Measurements from ENCODE around the gene TUBB1.

The TUBB1 gene

DNA sequence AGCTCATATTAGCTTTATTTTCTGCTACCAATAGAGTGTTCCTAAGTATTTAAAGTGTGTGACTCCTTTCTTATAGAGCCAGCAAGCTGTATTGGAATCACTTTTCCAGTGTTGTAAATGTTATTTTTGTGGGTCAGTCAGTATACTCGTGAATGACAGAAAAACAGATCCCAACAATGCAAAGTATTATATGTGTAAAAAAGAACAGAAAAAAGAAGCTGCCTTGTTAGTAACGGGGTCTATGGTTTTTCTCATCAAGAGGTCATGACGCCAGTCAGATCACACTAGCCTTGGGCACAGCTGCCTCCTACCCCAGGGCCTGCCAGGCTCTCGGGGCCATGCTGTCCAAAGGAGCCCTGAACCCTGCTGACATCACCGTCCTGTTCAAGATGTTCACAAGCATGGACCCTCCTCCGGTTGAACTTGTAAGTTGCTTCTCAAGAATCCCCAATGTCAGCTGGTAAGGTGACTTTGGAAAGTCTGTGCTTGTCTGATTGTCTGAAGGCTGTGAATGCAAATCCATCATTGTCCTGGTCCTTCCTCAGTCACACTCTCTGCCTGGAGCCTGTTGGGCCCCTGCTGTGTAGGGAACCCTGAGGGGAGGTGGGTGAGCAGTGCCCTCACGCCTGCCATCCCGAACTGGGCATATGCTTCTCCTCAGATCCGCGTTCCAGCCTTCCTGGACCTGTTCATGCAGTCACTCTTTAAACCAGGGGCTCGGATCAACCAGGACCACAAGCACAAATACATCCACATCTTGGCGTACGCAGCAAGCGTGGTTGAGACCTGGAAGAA lies 28.4 kb upstream of the TUBB1 start:
- no peak for DNase-seq

DNA sequence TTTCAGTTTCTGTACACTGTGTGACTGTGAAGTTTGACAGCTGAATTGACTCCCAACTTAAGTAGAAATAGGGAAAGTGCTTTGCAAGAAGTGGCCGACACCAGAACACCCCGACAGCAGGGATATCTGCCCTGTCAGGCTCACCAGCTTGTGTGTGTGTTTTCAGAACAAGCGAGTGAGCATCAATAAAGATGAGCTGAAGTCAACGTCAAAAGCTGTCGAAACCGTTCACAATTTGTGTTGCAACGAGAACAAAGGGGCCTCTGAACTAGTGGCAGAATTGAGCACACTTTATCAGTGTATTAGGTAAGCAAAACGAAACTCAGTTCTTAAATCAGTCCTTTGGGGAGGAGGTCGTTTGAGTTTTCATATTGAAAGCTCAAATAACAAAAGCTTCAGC lies 27.5 kb upstream of the TUBB1 start:
- no peak for DNase-seq

DNA sequence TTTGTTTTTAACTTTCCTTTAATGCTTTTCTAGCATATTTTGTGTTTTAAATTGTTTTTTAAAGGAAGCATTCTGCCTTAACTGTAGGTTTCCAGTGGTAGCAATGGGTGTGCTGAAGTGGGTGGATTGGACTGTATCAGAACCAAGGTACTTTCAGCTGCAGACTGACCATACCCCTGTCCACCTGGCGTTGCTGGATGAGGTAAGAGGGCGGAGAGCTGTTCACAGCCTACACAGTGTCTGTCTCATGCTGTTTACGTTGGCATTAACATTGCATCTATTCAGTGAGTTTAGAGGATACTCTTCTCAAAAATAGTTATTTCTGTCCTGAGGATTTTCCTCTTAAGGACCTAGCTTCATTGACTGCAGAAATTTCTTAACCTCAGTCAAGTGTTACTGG lies 26.3 kb upstream of the TUBB1 start:
- DNase-seq = no peak

DNA sequence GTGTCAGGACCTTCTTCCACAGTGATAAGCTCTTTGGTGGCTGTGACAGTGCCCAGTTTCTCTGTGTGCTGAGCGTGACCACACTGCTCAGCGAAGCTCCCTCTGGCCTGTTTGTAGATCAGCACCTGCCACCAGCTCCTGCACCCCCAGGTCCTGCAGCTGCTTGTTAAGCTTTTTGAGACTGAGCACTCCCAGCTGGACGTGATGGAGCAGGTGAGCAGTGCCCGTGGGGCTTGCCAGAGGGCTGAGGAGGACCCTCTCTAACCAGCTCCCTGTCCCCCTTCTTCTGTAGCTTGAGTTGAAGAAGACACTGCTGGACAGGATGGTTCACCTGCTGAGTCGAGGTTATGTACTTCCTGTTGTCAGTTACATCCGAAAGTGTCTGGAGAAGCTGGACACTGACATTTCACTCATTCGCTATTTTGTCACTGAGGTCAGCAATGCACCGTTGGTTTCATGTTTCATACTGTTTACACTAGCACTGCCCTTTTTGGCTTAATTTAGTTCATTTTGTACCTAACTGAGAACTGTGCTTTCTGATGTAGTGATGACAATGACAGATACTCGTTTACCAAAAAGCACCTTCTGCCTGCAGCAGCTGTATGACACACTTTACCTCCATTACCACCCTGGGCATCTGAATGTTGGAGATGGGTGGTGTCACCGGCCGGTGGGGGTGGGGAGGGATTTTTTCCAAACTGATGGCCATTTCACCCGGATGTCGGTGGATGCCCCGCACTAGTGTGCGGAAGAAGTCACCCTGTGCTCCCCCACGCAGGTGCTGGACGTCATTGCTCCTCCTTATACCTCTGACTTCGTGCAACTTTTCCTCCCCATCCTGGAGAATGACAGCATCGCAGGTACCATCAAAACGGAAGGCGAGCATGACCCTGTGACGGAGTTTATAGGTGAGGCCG lies 25.6 kb upstream of the TUBB1 start:
- DNase-seq = no peak

DNA sequence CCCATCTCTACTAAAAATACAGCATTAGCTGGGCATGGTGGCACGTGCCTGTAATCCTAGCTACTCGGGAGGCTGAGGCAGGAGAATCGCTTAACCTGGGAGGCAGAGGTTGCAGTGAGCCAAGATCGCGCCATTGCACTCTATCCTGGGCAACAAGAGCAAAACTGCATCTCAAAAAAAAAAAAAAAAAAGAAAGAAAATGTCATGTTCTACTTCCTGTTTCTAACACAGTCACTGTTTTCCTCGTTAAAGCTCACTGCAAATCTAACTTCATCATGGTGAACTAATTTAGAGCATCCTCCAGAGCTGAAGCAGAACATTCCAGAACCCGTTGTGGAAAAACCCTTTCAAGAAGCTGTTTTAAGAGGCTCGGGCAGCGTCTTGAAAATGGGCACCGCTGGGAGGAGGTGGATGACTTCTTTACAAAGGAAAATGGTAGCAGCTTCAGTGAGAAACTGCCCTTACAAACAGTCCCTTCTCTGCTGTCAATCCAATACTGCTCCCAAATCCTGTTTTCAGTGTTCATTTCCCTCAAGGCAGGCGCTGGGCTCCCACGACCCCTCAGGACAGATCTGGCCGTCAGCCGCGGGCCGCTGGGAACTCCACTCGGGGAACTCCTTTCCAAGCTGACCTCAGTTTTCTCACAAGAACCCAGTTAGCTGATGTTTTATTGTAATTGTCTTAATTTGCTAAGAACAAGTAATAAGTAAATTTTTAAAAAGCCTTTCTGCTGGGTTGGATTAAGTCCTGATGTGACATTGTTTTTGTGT lies 24.7 kb upstream of the TUBB1 start:
- DNase-seq = no peak

DNA sequence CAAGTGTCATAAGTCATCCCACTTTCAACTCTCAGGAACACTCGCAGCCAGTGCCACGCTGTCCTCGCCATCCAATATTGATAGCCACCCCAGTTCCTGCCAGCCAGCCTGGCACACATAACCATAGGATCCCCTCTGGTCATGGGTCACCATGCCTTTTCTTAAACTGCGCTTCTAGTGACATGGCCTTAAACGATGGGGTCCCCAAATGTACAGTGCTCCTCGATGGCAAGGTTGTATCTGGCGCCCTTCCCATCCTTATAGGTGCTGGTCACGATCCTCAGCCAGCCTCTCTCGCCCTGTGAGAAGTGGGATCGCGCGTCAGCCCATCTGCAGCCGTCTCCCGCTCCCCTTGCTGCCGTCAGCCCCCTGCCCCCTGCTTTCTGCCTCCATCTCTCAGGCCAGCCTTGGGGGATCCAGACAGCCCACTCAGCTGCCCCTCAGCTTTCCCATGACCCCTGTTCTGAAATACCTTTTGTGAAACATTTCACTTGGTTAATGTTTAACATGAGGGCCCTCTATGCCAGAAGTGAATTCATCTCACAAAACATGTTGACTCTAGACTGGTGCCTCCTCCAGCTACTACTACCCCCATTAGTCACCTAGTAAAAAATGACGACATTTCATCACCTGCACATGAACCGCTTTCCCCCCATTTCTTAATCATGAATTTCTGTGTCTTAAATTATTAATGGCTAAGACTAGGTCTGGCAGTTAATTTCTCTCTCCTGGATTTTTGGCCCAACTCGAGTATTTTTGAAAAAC lies 23.6 kb upstream of the TUBB1 start:
- DNase-seq = no peak

DNA sequence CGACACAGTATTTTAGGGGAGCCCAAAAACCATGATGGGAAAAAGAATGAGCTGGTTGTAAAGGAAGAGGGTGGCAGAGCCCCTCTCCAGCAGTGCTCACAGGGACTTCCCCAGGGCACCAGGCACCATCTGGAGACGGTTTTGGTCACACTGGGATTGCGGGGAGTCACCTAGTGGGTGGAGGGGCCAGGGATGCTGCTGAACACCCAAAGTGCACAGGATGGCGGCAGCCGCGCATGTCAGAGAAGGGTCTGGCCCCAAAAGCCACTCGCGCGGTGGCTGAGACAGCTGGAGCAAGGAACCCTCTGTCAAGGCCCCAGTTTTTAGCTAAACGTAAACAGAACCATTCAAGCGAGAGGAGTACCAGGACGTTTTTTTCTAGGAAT lies 23.0 kb upstream of the TUBB1 start:
- DNase-seq = no peak

DNA sequence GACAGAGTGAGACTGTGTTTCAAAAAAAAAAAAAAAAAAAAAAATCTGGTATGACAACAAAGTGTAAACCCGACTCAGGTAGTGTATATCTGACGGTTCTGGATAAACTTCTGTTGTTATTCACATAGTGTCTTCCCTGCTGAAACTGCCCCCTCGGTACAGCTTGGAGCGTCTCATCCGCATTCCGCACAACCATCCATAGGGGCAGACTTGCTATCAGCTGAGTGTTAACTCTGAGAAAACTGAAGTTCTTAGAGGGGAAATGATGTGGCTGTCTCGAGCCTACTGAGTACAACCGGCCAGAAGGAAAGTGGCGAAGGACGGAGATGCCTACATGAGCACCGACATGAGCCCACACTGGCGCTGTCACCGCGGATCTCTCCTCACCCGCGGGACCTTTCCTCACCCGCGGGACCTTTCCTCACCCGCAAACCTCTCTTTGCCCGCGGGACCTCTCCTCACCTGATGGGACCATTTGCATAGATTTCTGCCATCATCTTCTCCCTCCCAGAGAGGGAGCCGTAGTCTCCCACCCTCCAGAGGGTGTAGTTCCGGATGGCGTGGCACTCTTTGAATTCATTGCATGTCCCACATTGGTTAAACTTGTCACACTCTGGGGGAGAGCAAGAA lies 22.0 kb upstream of the TUBB1 start:
- no peak for DNase-seq

DNA sequence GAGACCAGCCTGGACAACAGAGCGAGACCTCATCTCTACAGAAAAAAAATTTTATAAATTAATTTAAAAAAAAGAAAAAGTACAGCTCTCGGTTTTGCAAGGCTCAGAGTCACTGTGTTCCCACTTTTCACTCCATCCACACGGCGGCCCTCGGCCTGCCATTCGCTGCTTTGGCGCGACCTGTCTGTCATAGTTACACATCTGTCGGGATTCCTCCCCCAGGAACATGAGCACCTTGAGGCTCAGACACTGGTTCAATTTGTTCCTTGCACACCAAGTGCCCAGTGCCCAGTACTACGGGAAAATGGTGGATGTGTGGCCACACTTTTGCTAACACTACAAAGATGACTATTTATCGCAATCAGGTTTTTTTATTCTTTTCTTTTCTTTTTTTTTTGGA lies 20.6 kb upstream of the TUBB1 start:
- DNase-seq = no peak

DNA sequence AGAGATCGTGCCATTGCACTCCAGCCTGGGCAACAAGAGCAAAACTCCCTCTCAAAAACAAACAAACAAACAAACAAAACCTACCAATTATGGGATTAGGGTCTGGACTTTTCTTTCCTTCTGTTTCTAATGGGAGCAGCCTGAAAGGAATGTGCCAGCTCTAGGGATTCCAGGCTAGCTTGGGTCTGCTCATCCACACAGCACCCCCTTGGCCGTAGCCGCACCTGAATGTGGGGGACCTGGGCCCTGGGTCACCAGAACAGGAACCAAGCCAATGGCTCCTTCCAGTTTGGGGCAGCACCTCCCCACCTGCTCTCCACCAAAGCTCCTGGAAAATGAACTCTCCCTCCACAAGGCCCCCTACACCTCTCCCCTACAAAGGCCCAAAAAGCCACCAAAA lies 18.9 kb upstream of the TUBB1 start:
- no peak for DNase-seq

DNA sequence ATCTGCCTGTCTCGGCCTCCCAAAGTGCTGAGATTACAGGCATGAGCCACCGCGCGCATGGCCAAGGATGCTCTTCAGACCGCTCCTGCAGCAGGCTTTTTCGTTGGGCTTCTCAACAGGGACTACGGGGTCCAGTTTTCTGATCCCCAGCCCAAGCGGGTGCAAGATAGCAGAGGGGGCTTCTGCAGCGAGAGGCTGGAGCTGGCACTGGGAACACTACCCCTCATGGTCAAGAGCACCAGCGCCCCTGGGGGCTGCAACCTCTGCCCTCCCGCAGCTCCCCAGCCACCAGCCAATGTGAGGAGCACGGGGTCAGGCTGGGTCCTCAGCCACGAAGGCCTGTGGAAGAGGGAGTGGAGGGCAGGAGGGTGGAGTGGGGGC lies 18.2 kb upstream of the TUBB1 start:
- no peak for DNase-seq

DNA sequence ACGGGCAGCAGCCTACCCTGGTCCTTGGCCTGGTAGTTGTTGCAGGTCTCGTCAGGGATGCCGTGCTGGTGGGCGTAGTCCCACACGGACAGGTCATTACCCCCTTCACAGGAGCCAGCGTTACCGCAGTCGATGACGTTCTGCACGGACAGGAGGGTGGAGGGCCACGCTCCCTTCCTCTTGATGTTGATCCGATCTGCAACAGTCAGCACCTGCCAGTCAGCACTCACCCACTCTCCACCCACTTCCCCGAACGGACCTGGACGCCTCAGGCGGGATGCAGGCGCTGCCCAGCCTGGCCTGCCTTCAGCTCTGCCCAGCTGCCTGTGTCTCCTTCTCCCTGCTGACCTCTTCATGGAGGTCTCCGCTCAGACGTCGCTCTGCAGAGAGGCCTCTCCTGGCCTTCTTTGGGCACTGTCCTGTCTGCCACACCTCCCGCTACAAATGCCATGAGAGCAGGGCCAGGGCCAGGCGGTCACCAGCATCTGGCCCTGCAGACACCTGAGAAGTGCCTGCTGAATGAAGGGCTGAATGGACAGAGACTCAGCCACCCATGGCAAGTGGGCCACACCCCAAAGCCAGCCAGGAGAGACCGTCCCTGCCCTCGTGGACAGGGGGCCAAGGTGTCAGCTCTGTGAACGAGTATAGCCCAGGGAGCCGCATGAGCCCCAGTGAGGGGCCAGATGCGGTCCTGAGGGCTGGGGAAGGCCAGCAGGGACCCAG lies 17.6 kb upstream of the TUBB1 start:
- no peak for DNase-seq

DNA sequence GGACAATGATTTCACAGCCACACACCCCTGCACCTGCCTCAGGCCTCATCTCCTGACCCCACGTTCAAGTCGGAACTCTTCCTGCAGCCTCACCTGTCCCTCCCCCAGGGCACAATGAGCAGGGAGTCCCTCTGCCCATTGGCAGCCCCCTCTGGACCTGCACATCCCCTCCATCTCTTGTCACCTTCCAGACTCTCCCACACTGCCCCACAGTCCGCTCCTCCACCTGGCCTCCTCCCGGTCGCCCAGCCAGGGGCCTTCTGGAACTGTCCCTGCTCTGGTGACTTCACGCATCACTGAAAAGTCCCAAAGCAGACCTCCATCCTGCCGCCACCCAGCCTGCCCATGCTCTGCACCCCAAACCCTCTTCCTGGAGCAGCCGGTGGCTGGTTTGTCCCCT lies 16.8 kb upstream of the TUBB1 start:
- no peak for DNase-seq

DNA sequence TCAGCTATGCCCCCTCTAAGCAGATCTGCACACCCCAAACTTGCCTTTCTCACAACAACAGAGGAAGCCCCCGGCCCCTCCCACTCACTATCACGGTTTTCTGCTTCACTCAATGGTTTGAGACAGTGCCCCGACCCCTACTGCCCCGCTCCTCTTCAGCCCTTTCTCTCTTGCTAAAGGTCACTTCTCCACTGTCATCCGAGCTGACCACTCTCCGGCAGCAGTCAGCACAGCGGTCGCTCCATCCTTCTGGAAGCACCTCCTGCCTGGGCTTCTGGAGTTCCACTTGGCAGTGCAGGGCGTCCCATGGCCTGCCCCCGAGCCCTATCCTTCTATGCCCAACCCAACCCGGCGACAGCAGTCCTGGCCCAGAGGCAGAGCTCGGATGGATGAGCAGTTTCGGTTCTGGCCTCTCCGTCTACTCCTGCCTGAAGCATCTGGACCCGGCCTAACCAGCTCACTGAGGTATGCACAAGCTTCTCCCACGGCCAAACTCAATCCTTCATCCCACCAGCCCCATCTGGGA lies 16.3 kb upstream of the TUBB1 start:
- DNase-seq = no peak

DNA sequence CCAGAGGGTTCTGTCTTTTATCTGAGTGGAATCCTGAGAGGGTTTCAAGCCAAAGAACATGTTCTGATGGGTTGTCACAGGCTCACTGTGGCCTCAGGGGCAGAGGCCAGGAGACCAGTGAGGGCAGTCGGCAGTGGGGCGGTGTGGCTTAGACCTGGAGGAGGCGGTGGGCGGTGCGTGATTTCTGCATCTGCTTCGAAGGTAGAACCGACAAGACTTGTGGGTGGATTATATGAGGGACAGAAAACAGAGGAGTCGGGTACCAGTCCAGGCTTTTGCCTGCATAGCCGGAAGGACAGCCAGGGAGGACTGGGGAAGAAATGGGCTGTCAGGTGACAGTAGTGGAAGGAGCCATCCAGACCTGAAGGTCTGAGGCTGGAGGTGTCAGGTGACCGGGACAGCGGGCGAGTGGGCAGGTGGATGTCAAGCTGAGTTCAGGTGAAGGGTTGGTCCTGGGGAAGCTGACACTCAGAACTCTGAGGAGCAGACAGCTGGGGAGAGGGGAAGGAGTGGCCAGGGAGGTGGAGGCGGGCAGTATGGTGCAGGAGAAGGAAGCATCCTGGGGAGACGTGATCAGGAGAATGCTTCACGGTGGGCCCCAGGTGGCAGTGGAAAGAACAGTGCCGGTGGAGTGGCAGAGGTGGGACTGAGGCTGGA lies 15.3 kb upstream of the TUBB1 start:
- no peak for DNase-seq

DNA sequence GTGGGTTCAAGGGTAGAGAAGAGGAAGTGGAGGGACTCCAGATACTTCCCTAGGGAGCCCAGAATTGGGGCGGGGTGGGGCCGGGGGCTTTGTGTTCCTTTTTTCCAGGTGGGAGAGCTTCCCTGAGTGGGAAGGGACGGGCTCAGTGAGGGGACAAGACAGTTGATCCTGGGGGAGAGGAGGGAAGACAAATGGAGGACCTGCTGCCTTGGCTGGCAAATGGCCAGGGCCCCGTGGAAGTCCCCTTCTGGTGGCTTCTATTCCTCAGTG lies 14.8 kb upstream of the TUBB1 start:
- DNase-seq = no peak

DNA sequence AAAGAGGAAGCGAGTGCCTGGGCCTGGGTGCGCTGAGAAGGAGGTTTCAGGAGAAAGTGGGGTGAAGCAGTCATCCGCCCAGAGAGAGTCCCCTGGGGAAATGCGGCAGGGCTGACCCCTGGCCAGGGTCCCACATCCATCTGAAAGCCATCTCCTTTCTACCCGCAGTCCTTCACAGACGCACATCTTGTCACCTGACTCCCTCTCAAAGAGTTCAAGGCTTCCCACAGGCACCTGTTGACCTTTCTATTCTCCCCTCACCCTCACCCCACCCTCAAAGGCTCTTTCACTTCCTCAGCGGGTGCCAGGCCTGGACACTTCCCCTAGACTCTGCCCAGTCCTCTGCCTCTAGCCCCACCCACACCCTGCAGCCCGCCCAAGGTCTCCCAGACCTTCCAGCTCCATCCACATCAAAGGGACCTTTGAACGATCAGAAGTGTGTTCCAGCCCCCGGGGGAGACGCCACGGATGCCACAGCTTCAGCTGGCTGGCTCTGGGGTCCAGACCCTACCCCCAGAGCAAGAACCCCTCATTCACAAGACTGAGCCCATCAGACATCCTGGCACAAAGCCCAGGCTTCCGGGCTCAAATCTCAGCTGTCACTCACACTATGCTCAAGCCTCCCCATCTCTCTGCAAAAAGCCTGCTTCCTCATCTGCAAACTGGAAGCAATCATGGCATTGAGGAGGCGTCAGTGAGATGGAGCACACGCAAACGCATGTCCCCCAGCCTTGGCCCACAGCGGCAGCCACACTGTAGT lies 14.3 kb upstream of the TUBB1 start:
- no peak for DNase-seq

DNA sequence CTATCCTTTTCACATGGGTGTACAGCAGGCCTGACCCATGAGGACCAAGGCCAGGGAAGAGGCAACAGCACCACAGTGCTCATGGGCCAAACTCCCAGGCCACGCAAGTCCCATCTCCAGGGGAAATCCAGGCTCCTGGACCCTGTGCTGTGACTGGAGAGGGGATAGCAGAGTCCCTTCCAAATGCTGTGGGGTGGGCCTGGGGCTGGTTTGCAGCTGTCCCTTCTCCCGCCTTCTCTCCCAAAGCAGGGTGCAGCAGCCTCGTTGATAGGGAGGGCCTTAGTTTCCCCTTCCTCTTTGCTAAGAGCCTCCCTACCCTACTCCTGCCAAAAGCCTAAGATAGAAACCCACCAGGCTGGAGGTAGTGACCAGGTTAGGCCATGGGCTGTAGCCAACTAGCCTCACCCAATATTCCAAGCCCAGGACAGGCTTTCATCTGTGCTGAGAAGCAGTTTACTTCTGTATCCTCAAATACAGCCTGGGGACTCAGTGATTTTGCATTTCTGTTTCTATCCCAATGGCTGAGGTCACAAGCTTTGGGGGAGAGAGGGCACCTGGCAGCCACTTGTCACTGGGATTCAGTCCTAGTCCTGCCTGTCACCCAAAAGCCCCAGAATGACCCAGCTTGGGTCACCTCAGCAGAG lies 13.6 kb upstream of the TUBB1 start:
- no peak for DNase-seq

DNA sequence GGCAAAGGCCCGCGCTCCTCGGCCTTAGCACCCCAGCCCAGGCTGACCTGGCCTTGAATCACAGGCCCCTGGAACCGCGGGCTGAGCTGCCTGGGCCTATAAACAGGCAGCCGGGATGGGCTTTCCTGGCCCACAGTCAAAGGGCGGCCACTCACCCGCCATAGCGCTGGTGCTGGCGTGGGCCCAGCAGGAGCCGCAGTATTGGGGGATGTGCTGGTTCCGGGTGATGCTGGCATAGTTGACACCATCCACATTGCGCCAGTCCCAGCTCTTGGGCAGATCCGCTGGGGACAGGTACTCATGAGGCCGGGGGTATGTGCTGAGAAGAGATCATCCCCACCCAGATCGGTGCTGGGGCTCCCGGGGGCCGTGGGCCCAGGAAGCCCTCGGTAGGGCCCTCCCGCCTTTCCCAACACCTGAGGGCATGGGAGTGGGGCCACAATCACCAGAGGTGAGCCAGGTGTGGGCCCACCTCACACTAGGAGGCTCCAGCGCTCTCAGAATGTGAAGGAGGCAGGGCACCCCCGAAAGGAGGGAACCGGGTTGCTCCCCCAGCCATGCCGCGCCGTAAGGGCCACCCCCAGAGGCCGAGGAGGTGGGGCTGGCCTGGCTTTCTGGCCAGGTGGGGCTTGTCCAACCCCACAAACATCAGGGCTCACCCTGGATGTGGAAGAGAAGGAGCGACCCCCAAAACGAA lies 12.9 kb upstream of the TUBB1 start:
- DNase-seq = no peak

Measured in eye (tissue), 1 donor.